C4-2B (cell line): ENCODE results near the gene ST3GAL5.

Experiments
- ZFX ChIP-seq: fragments of 450-650 bp; IDR thresholded peaks from 2 replicates; pipeline ENCODE4 v1.6.1; 2017
- TF ChIP-seq, protein P1 (sequence below): fragments of 450-650 bp; conservative IDR thresholded peaks from 2 replicates; pipeline ENCODE4 v1.5.1; 2017; ENCODE audit warnings: mild to moderate bottlenecking

DNA sequence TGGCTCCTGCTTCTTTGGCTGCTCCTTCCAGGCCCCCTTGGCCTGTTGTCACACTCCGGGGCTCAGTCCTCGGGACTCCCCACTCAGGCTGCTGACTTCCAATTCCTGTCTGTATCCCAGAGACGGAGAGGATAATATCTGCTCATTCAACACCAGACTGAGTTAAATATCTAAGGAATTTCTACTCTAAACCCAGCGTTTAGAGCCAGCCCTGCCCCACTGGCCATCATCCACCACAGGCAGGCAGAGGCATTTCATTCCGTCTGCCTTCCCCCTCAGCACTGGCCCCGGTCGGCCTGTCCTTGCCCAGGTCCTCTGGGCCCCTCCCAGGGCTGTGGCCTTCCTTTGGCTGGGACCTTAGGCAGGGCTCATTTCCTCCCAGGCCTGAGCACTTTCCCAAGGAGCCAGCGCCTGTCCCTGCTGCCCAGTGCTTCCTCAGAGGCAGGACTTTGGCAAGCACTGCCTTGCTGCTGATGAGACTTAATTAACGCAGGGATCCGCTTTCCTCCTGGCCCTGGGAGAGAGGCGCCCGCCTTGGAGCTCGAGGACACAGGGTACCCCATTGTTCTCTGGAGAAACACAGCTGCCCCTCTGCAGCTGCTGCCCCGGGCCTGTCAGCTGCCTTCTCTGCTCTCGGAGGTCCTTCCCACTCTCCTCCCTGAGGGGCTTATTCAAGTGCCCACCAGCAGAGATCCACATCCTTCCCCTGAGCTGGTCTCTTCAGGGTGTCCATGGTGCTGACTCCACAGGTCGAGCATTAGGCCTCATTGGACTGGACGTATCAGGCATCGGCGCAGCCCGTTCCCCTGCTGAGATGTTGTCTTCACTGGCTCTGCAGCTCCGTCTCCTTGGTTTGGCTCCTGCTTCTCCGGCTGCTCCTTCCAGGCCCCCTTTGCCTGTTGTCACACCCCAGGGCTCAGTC is 92.2 kb downstream of the ST3GAL5 start:
- TF ChIP-seq, protein P1, sequence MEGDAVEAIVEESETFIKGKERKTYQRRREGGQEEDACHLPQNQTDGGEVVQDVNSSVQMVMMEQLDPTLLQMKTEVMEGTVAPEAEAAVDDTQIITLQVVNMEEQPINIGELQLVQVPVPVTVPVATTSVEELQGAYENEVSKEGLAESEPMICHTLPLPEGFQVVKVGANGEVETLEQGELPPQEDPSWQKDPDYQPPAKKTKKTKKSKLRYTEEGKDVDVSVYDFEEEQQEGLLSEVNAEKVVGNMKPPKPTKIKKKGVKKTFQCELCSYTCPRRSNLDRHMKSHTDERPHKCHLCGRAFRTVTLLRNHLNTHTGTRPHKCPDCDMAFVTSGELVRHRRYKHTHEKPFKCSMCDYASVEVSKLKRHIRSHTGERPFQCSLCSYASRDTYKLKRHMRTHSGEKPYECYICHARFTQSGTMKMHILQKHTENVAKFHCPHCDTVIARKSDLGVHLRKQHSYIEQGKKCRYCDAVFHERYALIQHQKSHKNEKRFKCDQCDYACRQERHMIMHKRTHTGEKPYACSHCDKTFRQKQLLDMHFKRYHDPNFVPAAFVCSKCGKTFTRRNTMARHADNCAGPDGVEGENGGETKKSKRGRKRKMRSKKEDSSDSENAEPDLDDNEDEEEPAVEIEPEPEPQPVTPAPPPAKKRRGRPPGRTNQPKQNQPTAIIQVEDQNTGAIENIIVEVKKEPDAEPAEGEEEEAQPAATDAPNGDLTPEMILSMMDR: no peak
- no peak for TF ChIP-seq ZFX
